A673 (cell line): ENCODE data around the gene TAS1R3. TPM values are rescaled to one million over a fixed set of nuclear protein-coding genes. Genes with fewer than 3 reads are reported as not detected.

ENCODE experiments used
- BruUV-seq: library from RNA; stranded (reverse); fragments of 400-500 nt; replicated peaks from 2 replicates; lab custom pipeline; 2021; lab: Mats Ljungman, UMichigan
- CTCF ChIA-PET: fragments of 300-600 bp; sonication (Branson Sonifier 250); formaldehyde crosslinking; loops from one replicate; lab custom pipeline; 2022; ENCODE audit warnings: antibody characterized with exemption; lab: Charles Lee
- POLR2A ChIA-PET: fragments of 300-600 bp; sonication (Branson Sonifier 250); formaldehyde crosslinking; loops from one replicate; lab custom pipeline; 2022; ENCODE audit warnings: antibody characterized with exemption; ENCODE audit not compliant: low non-redundant PET; lab: Charles Lee
- DNase-seq: peaks from one replicate; pipeline ENCODE4 v3.0.0-alpha.2; 2015; ENCODE audit warnings: low spot score
- H3K27ac ChIP-seq: fragments of 200-600 bp; sonication (generic); 2 replicates; pipeline ENCODE4 v1.5.1; 2016; ENCODE audit warnings: mixed run types, low read depth, mild to moderate bottlenecking, mixed read lengths, antibody characterized with exemption, low read length; ENCODE audit not compliant: poor library complexity, severe bottlenecking
- H3K27me3 ChIP-seq: fragments of 200-600 bp; sonication (generic); replicated peaks from 2 replicates; pipeline ENCODE4 v1.6.1; 2017; ENCODE audit warnings: mixed run types, low read depth, mild to moderate bottlenecking, mixed read lengths, antibody characterized with exemption, low read length; ENCODE audit not compliant: insufficient read depth, poor library complexity
- H3K36me3 ChIP-seq: fragments of 200-600 bp; sonication (generic); 2 replicates; pipeline ENCODE4 v1.6.1; 2016; ENCODE audit warnings: mixed run types, mild to moderate bottlenecking, mixed read lengths, antibody characterized with exemption, low read length; ENCODE audit not compliant: insufficient read depth, poor library complexity, severe bottlenecking
- H3K4me1 ChIP-seq: fragments of 200-600 bp; sonication (generic); 2 replicates; pipeline ENCODE4 v1.6.1; 2017; ENCODE audit warnings: mixed run types, mild to moderate bottlenecking, mixed read lengths, antibody characterized with exemption, low read length; ENCODE audit not compliant: insufficient read depth, poor library complexity, severe bottlenecking
- H3K4me3 ChIP-seq: fragments of 200-600 bp; sonication (generic); 2 replicates; pipeline ENCODE4 v1.5.1; 2016; ENCODE audit warnings: low read depth, mixed run types, mild to moderate bottlenecking, mixed read lengths, low read length; ENCODE audit not compliant: poor library complexity, severe bottlenecking
- H3K9me3 ChIP-seq: fragments of 200-600 bp; sonication (generic); 2 replicates; pipeline ENCODE4 v1.6.1; 2016; ENCODE audit warnings: mixed run types, low read depth, mild to moderate bottlenecking, mixed read lengths, antibody characterized with exemption, low read length; ENCODE audit not compliant: poor library complexity, severe bottlenecking
- EZH2 ChIP-seq: fragments of 200-600 bp; sonication (generic); IDR thresholded peaks from 2 replicates; pipeline ENCODE4 v1.6.1; 2017; ENCODE audit warnings: borderline replicate concordance, low read depth, mild to moderate bottlenecking, mixed read lengths, antibody characterized with exemption, low read length; ENCODE audit not compliant: poor library complexity, severe bottlenecking
- intact Hi-C: fragments of 100-400 bp; cut with micrococcal nuclease; formaldehyde crosslinking; loops from one replicate; pipeline ENCODE4 v1.10.0; 2022; ENCODE audit not compliant: unreplicated experiment
- total RNA-seq: library from RNA; stranded (reverse); gene quantifications from 2 replicates; pipeline ENCODE4 v1.2.3, GENCODE V29; 2021
- TF ChIP-seq, protein P1 (sequence below): fragments of 300-800, 200-600 bp; sonication (generic); conservative IDR thresholded peaks from 2 replicates; pipeline ENCODE4 v1.5.1; 2017; ENCODE audit warnings: low read depth, mild to moderate bottlenecking, antibody characterized with exemption, low read length, moderate library complexity, mixed read lengths

TAS1R3 gene
- total RNA-seq, 1 experiment from 2014 or later, result 0.21 TPM

DNA sequence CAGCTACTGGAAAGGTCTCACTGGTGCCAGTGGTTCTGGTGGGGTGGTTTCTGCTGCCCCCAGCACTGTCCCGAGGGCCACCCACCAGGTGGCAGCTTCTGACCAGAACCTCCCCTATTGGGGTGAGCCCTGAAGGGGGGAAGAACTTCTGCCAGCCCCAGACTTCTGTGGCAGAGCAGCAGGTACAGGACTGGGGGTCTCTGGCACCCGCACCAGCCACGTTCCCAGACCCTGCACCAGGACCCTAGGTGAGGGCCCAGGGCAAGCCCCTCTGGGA lies 21.0 kb upstream of the TAS1R3 start:
- no peak overlapping the region for H3K27ac ChIP-seq
- peak overlapping the region; percentile 88 for H3K4me3 ChIP-seq
- POLR2A ChIA-PET, result no interaction called here
- intact Hi-C loops, result no loop called here
- no peaks in the 10 kb centered on the region for H3K27me3 ChIP-seq
- DNase-seq, result no peak
- no peak for TF ChIP-seq EZH2
- TF ChIP-seq, protein P1, sequence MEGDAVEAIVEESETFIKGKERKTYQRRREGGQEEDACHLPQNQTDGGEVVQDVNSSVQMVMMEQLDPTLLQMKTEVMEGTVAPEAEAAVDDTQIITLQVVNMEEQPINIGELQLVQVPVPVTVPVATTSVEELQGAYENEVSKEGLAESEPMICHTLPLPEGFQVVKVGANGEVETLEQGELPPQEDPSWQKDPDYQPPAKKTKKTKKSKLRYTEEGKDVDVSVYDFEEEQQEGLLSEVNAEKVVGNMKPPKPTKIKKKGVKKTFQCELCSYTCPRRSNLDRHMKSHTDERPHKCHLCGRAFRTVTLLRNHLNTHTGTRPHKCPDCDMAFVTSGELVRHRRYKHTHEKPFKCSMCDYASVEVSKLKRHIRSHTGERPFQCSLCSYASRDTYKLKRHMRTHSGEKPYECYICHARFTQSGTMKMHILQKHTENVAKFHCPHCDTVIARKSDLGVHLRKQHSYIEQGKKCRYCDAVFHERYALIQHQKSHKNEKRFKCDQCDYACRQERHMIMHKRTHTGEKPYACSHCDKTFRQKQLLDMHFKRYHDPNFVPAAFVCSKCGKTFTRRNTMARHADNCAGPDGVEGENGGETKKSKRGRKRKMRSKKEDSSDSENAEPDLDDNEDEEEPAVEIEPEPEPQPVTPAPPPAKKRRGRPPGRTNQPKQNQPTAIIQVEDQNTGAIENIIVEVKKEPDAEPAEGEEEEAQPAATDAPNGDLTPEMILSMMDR, result no peak
- H3K9me3 ChIP-seq, result no peaks in the 10 kb centered on the region
- CTCF ChIA-PET, result no interaction called here
- peaks cover 26% of the 10 kb centered on the region for H3K4me1 ChIP-seq
- peaks cover 33% of the 10 kb centered on the region for H3K36me3 ChIP-seq
- no TSS peak for BruUV-seq

- no peak overlapping the region for H3K4me3 ChIP-seq
- intact Hi-C loops, result no loop called here
- H3K9me3 ChIP-seq, result no peaks in the 10 kb centered on the region
- no TSS peak for BruUV-seq
- H3K36me3 ChIP-seq, result peaks cover 36% of the 10 kb centered on the region
- TF ChIP-seq EZH2, result no peak
- TF ChIP-seq, protein P1, result no peak
- ChIA-PET CTCF (no interaction called here), POLR2A (interaction anchor here (0.6 kb wide), 1 partner anchor 432 kb away, joined by 4 read pairs; no protein-coding TSS in a partner anchor)
- DNase-seq, result no peak
- no peaks in the 10 kb centered on the region for H3K27me3 ChIP-seq
- no peak overlapping the region for H3K27ac ChIP-seq
- H3K4me1 ChIP-seq, result peaks cover 21% of the 10 kb centered on the region
Observed at GRCh38 chr1:1310476-1311053, 20.5 kb upstream of the TAS1R3 start.

- DNase-seq, result no peak
- TF ChIP-seq, protein P1, result no peak
- TF ChIP-seq EZH2, result no peak
- H3K27ac ChIP-seq, result no peak overlapping the region
- peaks cover 36% of the 10 kb centered on the region for H3K36me3 ChIP-seq
- H3K4me3 ChIP-seq, result no peak overlapping the region
- TSS peak; percentile 28 for BruUV-seq
- no peaks in the 10 kb centered on the region for H3K27me3 ChIP-seq
- peaks cover 12% of the 10 kb centered on the region for H3K4me1 ChIP-seq
- intact Hi-C loops, result no loop called here
- no peaks in the 10 kb centered on the region for H3K9me3 ChIP-seq
- ChIA-PET POLR2A (interaction anchor here (0.6 kb wide), 1 partner anchor 431 kb away, joined by 4 read pairs; no protein-coding TSS in a partner anchor), CTCF (no interaction called here)
Observed at GRCh38 chr1:1311107-1312104, 19.7 kb upstream of the TAS1R3 start.
